ENCODE measurements around the gene ZNF79. TPM values are rescaled to one million over a fixed set of nuclear protein-coding genes. Genes with fewer than 3 reads are reported as not detected.

Gene ZNF79
- total and polyA plus RNA-seq, 2 experiments from 2014 or later, result 2.2 to 6.3 TPM

GRCh38 chr9:127455324-127455992 is 31.3 kb downstream of the ZNF79 start:
- Histone ChIP-seq H3K9me2 (ENCODE audit: insufficient read depth) (no peaks in the 10 kb centered on the region), H3K27me3 (ENCODE audit: insufficient read depth) (no peaks in the 10 kb centered on the region), H2AFZ (no peak overlapping the region), H3F3A (replicated peaks; ENCODE audit: low read depth) (peaks cover 10% of the 10 kb centered on the region), H3K36me3 (ENCODE audit: insufficient read depth) (peaks cover 11% of the 10 kb centered on the region; the same call in 1 of the 2 replicates), H4K20me1 (replicated peaks; ENCODE audit: insufficient read depth) (peaks cover 8% of the 10 kb centered on the region), H3K27ac (ENCODE audit: low read depth) (no peak overlapping the region), H3K4me3 (no peak overlapping the region), H3K4me2 (no peak overlapping the region), H3K4me1 (ENCODE audit: insufficient read depth) (no peaks in the 10 kb centered on the region), H3K79me2 (replicated peaks; ENCODE audit: insufficient read depth) (peaks cover 19% of the 10 kb centered on the region)
- no peak for TF ChIP-seq EZH2 (IDR thresholded peaks at IDR 0.05; ENCODE audit: low read depth, unreplicated experiment)
- no peak for TF ChIP-seq POLR2AphosphoS5 (IDR thresholded peaks at IDR 0.05; ENCODE audit: low read depth)
- no peak for TF ChIP-seq NANOG (IDR thresholded peaks at IDR 0.05; ENCODE audit: borderline replicate concordance)
- TF ChIP-seq ZNF331 (CRISPR knock-in tag; IDR thresholded peaks at IDR 0.05; ENCODE audit: low read depth), result no peak
- TF ChIP-seq, protein P1, sequence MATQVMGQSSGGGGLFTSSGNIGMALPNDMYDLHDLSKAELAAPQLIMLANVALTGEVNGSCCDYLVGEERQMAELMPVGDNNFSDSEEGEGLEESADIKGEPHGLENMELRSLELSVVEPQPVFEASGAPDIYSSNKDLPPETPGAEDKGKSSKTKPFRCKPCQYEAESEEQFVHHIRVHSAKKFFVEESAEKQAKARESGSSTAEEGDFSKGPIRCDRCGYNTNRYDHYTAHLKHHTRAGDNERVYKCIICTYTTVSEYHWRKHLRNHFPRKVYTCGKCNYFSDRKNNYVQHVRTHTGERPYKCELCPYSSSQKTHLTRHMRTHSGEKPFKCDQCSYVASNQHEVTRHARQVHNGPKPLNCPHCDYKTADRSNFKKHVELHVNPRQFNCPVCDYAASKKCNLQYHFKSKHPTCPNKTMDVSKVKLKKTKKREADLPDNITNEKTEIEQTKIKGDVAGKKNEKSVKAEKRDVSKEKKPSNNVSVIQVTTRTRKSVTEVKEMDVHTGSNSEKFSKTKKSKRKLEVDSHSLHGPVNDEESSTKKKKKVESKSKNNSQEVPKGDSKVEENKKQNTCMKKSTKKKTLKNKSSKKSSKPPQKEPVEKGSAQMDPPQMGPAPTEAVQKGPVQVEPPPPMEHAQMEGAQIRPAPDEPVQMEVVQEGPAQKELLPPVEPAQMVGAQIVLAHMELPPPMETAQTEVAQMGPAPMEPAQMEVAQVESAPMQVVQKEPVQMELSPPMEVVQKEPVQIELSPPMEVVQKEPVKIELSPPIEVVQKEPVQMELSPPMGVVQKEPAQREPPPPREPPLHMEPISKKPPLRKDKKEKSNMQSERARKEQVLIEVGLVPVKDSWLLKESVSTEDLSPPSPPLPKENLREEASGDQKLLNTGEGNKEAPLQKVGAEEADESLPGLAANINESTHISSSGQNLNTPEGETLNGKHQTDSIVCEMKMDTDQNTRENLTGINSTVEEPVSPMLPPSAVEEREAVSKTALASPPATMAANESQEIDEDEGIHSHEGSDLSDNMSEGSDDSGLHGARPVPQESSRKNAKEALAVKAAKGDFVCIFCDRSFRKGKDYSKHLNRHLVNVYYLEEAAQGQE (IDR thresholded peaks at IDR 0.05; ENCODE audit: unreplicated experiment), result no peak
- TF ChIP-seq CTCF (conservative IDR thresholded peaks at IDR 0.05; ENCODE audit: low read depth in 2 of 2), result peak in 1 of 2 experiments; percentile 57; a peak in 2 of 4 replicates
- no peak for TF ChIP-seq STAT1 (IDR thresholded peaks at IDR 0.05; ENCODE audit: unreplicated experiment)
- TF ChIP-seq EZH2phosphoT487 (IDR thresholded peaks at IDR 0.05; ENCODE audit: unreplicated experiment), result no peak
- Mint-ChIP-seq H3K27me3 (ENCODE audit: insufficient read depth, low read depth, poor library complexity) (peaks cover 13% of the 10 kb centered on the region), H3K27ac (no peak overlapping the region), H3K4me3 (no peak overlapping the region; the same call in 2 of the 3 replicates), H3K4me1 (peaks cover 12% of the 10 kb centered on the region), H3K9me3 (peaks cover 2% of the 10 kb centered on the region; the same call in 1 of the 3 replicates), H3K36me3 (ENCODE audit: low read depth) (peaks cover 38% of the 10 kb centered on the region)
- DNase-seq (ENCODE audit: low spot score) (no peak), ATAC-seq (no peak)

Measured in GM23338 (cell line).